Activated gamma-delta T cell (primary cell): ENCODE data around the gene CAPN5.
A peak's percentile ranks its signal among the peaks of the same experiment; 100 is the strongest.
"Not testable (repeated sequence)": the region's sequence is repeated elsewhere in the genome, so short reads cannot be mapped to it uniquely, and the experiment has no call there.

ENCODE experiments used
- DNase-seq: peaks from one replicate; lab custom pipeline; 2025; lab: John Stamatoyannopoulos, UW
- total RNA-seq, 2 donors: gene quantifications; one replicate each; lab custom pipeline; 2026; lab: John Stamatoyannopoulos, UW

CAPN5 gene
- total RNA-seq, result 3.5 to 7.4 reads per million in 2 donors

GRCh38 chr11:77066229-77067042 is at the start of gene CAPN5:
Gene CAPN5 (plus strand): TSS chr11:77066971. CDS start chr11:77084887, 17,916 bp downstream.
- peak; percentile 82 for DNase-seq

GRCh38 chr11:77018396-77018924 is 48.3 kb upstream of the CAPN5 start:
- DNase-seq, result not testable (repeated sequence)

- DNase-seq, result no peak
Observed at GRCh38 chr11:77019976-77020595, 46.7 kb upstream of the CAPN5 start.

- no peak for DNase-seq
Observed at GRCh38 chr11:77020734-77021133, 46.0 kb upstream of the CAPN5 start.

GRCh38 chr11:77024745-77025144 is 42.0 kb upstream of the CAPN5 start:
- no peak for DNase-seq

- DNase-seq, result no peak
Observed at GRCh38 chr11:77026221-77026620, 40.5 kb upstream of the CAPN5 start.

- DNase-seq, result no peak
Observed at GRCh38 chr11:77026743-77027142, 40.0 kb upstream of the CAPN5 start.

GRCh38 chr11:77027275-77027674 is 39.5 kb upstream of the CAPN5 start:
- no peak for DNase-seq

GRCh38 chr11:77029829-77030228 is 36.9 kb upstream of the CAPN5 start:
- DNase-seq, result no peak

- DNase-seq, result no peak
Observed at GRCh38 chr11:77030834-77031414, 35.8 kb upstream of the CAPN5 start.

- no peak for DNase-seq
Observed at GRCh38 chr11:77031599-77031998, 35.2 kb upstream of the CAPN5 start.

- DNase-seq, result no peak
Observed at GRCh38 chr11:77035039-77035438, 31.7 kb upstream of the CAPN5 start.

GRCh38 chr11:77035580-77035979 is 31.2 kb upstream of the CAPN5 start:
- no peak for DNase-seq

GRCh38 chr11:77036398-77036797 is 30.4 kb upstream of the CAPN5 start:
- DNase-seq, result no peak

GRCh38 chr11:77037057-77037456 is 29.7 kb upstream of the CAPN5 start:
- DNase-seq, result no peak

GRCh38 chr11:77038029-77038824 is 28.5 kb upstream of the CAPN5 start:
- no peak for DNase-seq

- no peak for DNase-seq
Observed at GRCh38 chr11:77038825-77039326, 27.9 kb upstream of the CAPN5 start.

- no peak for DNase-seq
Observed at GRCh38 chr11:77039491-77040400, 27.0 kb upstream of the CAPN5 start.

- no peak for DNase-seq
Observed at GRCh38 chr11:77040401-77040777, 26.4 kb upstream of the CAPN5 start.

GRCh38 chr11:77040889-77041288 is 25.9 kb upstream of the CAPN5 start:
- no peak for DNase-seq
